Mesodermal cell (in vitro differentiated cells): ENCODE results near the gene ZNF641.

ENCODE experiments used
- H3K27ac ChIP-seq: 2 replicates; pipeline ENCODE4 v1.7.0; 2013; ENCODE audit warnings: mild to moderate bottlenecking, low read depth, low read length, moderate library complexity; ENCODE audit not compliant: severe bottlenecking
- H3K36me3 ChIP-seq: 2 replicates; pipeline ENCODE4 v1.7.1; 2013; ENCODE audit warnings: mild to moderate bottlenecking, low read length, moderate library complexity; ENCODE audit not compliant: control insufficient read depth, insufficient read depth
- H3K4me1 ChIP-seq: one replicate; pipeline ENCODE4 v1.7.1; 2013; ENCODE audit warnings: mild to moderate bottlenecking, low read length; ENCODE audit not compliant: insufficient read depth, control insufficient read depth, poor library complexity, severe bottlenecking
- H3K4me3 ChIP-seq: 2 replicates; pipeline ENCODE4 v1.7.0; 2013; ENCODE audit warnings: low read length, control low read depth, mild to moderate bottlenecking; ENCODE audit not compliant: insufficient read depth, poor library complexity, severe bottlenecking; ENCODE audit errors: extremely low read depth
- H3K9me3 ChIP-seq: 2 replicates; pipeline ENCODE4 v1.7.1; 2013; ENCODE audit warnings: mild to moderate bottlenecking, low read length, moderate library complexity; ENCODE audit not compliant: control insufficient read depth
- WGBS, 2 experiments: methylation state at CpG; one replicate each; pipeline ENCODE4 v1.1.5; 2013; ENCODE audit warnings: missing lambda C conversion rate in 2 of 2; ENCODE audit not compliant: insufficient coverage in 2 of 2; 5-methylcytosine and 5-hydroxymethylcytosine counted together

ZNF641 gene

DNA sequence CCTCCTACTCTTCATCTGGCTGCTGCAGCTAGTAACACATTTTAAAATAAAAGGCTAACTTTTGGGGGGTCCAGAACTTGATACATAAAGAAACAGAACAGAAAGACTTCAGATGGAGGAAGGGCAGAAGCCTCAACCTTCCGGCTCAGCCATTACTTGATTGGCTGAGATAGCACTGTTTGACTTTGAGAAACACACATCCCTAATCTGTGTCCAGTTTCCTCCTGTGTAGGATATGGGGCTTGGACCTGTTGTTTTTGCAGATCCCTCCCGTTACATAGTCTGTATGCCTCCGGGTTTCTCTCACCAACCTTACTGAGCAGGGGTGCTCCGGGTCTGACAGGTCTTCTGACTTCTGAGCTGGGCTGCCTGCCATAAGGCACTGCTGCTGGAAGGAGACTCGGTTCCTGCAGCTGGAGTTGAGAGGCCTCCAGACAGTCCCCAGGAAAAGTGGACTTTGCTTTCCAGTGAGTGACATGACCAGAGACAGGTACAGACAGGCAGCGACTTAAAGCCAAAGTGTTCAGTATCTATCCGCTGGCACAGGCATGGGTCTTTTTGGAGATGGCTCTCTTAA, 8.3 kb upstream of the ZNF641 start:
- H3K9me3 ChIP-seq = no peaks in the 10 kb centered on the region
- no peaks in the 10 kb centered on the region for H3K36me3 ChIP-seq
- H3K4me1 ChIP-seq = no peaks in the 10 kb centered on the region
- H3K4me3 ChIP-seq = no peak overlapping the region
- WGBS, 2 experiments = 92 to 96% methylated on average over 7 of the region's 7 CpGs
- H3K27ac ChIP-seq = no peak overlapping the region

- H3K4me1 ChIP-seq = no peaks in the 10 kb centered on the region
- H3K36me3 ChIP-seq = no peaks in the 10 kb centered on the region
- no peaks in the 10 kb centered on the region for H3K9me3 ChIP-seq
- no peak overlapping the region for H3K27ac ChIP-seq
- WGBS, 2 experiments = 84 to 89% methylated on average over 3 to 4 of the region's 6 CpGs
- H3K4me3 ChIP-seq = no peak overlapping the region
Observed at GRCh38 chr12:48356041-48356768, 5.5 kb upstream of the ZNF641 start.

GRCh38 chr12:48352157-48352760, 1.5 kb upstream of the ZNF641 start:
- H3K4me3 ChIP-seq = no peak overlapping the region
- H3K27ac ChIP-seq = no peak overlapping the region
- no peaks in the 10 kb centered on the region for H3K9me3 ChIP-seq
- peaks cover 8% of the 10 kb centered on the region for H3K36me3 ChIP-seq
- 91 to 96% methylated on average over 6 to 8 of the region's 11 CpGs for WGBS, 2 experiments
- no peaks in the 10 kb centered on the region for H3K4me1 ChIP-seq

- Histone ChIP-seq H3K27ac (peak overlapping the region; percentile 83), H3K9me3 (no peaks in the 10 kb centered on the region), H3K4me3 (peak overlapping the region; percentile 65), H3K36me3 (peaks cover 19% of the 10 kb centered on the region), H3K4me1 (no peaks in the 10 kb centered on the region)
- WGBS, 2 experiments = 1 to 2% methylated on average over 31 to 32 of the region's 36 CpGs
Observed at GRCh38 chr12:48351022-48351708, 446 bp upstream of the ZNF641 start.

DNA sequence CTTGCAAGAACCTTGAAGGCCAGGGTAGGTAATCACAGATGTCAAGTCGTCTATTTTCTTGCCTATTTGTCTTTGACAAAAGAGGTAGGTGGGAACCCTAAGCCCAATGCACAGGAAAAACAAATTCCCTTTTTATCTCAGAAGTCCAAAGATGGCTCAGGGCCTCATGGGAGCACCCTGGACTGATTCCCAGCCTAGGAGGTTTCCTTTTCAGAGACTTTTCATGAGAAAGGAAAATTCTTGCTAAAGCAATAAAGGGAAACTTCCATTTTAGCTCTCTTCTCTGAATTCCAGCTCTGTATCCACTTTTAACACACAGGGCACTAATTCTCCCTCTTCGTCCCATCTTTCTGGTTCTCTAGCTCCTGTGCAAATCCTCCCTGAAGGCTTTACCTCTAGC, 1.2 kb downstream of the ZNF641 start:
- H3K27ac ChIP-seq = no peak overlapping the region
- WGBS, 2 experiments = 59 to 85% methylated on average over 1 to 2 of the region's 2 CpGs
- H3K36me3 ChIP-seq = peaks cover 31% of the 10 kb centered on the region
- no peaks in the 10 kb centered on the region for H3K4me1 ChIP-seq
- H3K4me3 ChIP-seq = peak overlapping the region; percentile 65
- H3K9me3 ChIP-seq = no peaks in the 10 kb centered on the region

DNA sequence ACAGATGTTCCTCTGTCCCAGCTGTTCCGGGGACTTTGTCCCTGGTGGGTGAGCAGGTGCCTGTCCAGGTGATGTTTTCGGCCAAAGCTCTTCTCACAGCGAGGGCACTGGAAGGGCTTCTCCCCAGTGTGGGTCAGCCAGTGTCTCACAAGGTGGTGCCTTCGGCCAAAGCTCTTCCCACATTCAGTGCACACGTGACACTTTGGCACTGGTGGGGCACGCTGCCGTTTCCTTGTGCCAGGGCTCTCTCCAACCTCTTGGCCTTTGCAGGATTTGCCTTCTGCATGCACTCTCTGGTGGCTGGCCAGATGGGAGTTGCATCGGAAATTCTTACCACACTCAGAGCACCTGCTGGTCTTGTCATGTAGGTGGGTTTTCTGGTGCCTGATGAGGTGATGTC, 7.7 kb downstream of the ZNF641 start:
- no peaks in the 10 kb centered on the region for H3K9me3 ChIP-seq
- H3K27ac ChIP-seq = no peak overlapping the region
- peaks cover 58% of the 10 kb centered on the region for H3K36me3 ChIP-seq
- H3K4me3 ChIP-seq = no peak overlapping the region
- no peaks in the 10 kb centered on the region for H3K4me1 ChIP-seq
- WGBS, 2 experiments = 89 to 91% methylated on average over 6 to 7 of the region's 8 CpGs

GRCh38 chr12:48340943-48341342, 9.8 kb downstream of the ZNF641 start:
- 100% methylated on average over 1 of the region's 2 CpGs for WGBS, 2 experiments

DNA sequence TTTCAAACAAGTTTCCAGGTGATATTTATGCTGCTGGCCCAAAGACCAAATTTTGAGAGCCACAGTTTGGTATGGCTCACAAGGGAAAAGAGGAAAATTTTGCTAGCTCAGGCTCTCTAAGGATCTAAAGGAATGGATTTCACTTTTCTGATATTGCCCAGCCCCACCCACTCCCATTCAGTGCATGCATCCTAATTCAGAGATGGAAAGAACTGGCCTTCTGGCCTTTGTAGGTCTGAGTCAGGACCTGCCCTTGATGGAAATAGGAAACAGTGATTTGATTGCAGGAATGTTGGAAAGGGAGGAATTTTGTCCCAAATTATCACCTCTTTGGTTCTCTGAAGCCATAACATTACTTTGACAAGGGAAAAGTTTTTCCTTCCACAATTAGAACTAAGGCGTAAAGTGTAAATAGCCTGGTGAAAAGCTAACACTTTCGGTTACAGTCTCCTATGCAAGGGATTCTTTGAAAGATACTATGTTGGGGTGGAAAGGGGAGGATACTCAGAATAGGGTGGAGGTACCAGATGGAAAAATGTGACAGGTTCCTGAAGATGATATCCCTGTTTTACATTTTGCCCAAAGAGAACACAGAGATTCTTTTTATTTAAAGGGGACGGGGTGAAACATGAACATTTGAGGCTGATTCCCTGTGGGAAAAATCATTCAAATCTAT, 11.1 kb downstream of the ZNF641 start:
- Histone ChIP-seq H3K9me3 (no peaks in the 10 kb centered on the region), H3K36me3 (peaks cover 27% of the 10 kb centered on the region), H3K4me3 (no peak overlapping the region), H3K27ac (no peak overlapping the region), H3K4me1 (no peaks in the 10 kb centered on the region)
- 75% methylated on average over 1 of the region's 3 CpGs; no CpG with 5 or more reads in 1 of the 2 experiments for WGBS, 2 experiments

More at GRCh38 chr12:48340943-48341342, 9.8 kb downstream of the ZNF641 start:
- Histone ChIP-seq H3K4me1 (no peaks in the 10 kb centered on the region), H3K36me3 (peaks cover 37% of the 10 kb centered on the region), H3K4me3 (no peak overlapping the region), H3K9me3 (no peaks in the 10 kb centered on the region), H3K27ac (no peak overlapping the region)

- peaks cover 1% of the 10 kb centered on the region for H3K36me3 ChIP-seq
- 67 to 68% methylated on average over 3 of the region's 4 CpGs for WGBS, 2 experiments
- no peak overlapping the region for H3K27ac ChIP-seq
Observed at GRCh38 chr12:48336564-48336963, 14.2 kb downstream of the ZNF641 start.

DNA sequence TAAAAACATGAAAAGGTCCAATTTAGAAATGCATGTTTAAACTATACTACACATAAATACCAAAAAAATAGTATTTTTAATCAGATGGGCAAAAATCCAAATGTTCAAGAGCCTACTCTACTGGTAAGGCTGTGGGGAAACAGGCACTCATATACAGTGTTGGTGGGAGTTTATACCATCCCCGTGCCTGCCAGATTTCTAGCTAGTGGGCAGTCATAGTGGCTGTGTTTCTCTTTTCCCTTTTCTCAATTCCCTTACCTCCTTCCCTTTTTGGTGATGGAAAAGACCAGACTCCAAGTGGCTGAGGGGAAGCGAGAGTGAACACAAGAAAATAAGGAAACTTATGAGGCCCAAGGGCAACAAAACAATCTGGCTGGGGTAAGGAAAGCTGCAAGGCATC, 14.7 kb downstream of the ZNF641 start:
- H3K4me3 ChIP-seq = no peak overlapping the region
- no peaks in the 10 kb centered on the region for H3K36me3 ChIP-seq
- WGBS, 2 experiments = 83 to 100% methylated on average over 1 of the region's 2 CpGs
- no peak overlapping the region for H3K27ac ChIP-seq
- H3K9me3 ChIP-seq = no peaks in the 10 kb centered on the region
- no peaks in the 10 kb centered on the region for H3K4me1 ChIP-seq

More at GRCh38 chr12:48336564-48336963, 14.2 kb downstream of the ZNF641 start:
- Histone ChIP-seq H3K9me3 (no peaks in the 10 kb centered on the region), H3K4me1 (no peaks in the 10 kb centered on the region), H3K4me3 (no peak overlapping the region)
